GM10248 (cell line): ENCODE data around the gene ZNF33B.

Experiments used
- CTCF ChIA-PET: fragments of 300-600 bp; sonication (Branson Sonifier 250); formaldehyde crosslinking; extraction: SDS; loops from one replicate; lab custom pipeline; 2021; ENCODE audit warnings: antibody characterized with exemption; lab: Yijun Ruan, JAX
- POLR2A ChIA-PET: fragments of 350-650 bp; sonication (Branson Sonifier 250); formaldehyde crosslinking; extraction: SDS; loops from one replicate; lab custom pipeline; 2020; ENCODE audit warnings: antibody characterized with exemption; lab: Yijun Ruan, JAX
- DNase-seq: peaks from one replicate; pipeline ENCODE4 v3.0.0; 2012; ENCODE audit errors: extremely low spot score
- CTCF ChIP-seq: IDR thresholded peaks from 2 replicates; pipeline ENCODE4 v1.5.1; 2012; ENCODE audit warnings: mild to moderate bottlenecking, low read depth; ENCODE audit errors: extremely low read depth, missing control alignments, control extremely low read depth

ZNF33B gene

GRCh38 chr10:42618424-42618823, 19.9 kb downstream of the ZNF33B start:
- CTCF ChIA-PET = no interaction called here
- DNase-seq = no peak
- TF ChIP-seq CTCF = no peak
- POLR2A ChIA-PET = no interaction called here

GRCh38 chr10:42615419-42615818, 23.0 kb downstream of the ZNF33B start:
- POLR2A ChIA-PET = no interaction called here
- CTCF ChIA-PET = no interaction called here
- no peak for DNase-seq
- TF ChIP-seq CTCF = no peak

GRCh38 chr10:42609872-42610271, 28.5 kb downstream of the ZNF33B start:
- CTCF ChIA-PET = no interaction called here
- no peak for TF ChIP-seq CTCF
- POLR2A ChIA-PET = no interaction called here
- no peak for DNase-seq

GRCh38 chr10:42598249-42598873, 40.0 kb downstream of the ZNF33B start:
- CTCF ChIA-PET = no interaction called here
- DNase-seq = no peak

GRCh38 chr10:42596196-42596595, 42.2 kb downstream of the ZNF33B start:
- CTCF ChIA-PET = no interaction called here
- no peak for DNase-seq
- POLR2A ChIA-PET = no interaction called here
- TF ChIP-seq CTCF = no peak

More at GRCh38 chr10:42598249-42598873, 40.0 kb downstream of the ZNF33B start:
- no peak for TF ChIP-seq CTCF
- POLR2A ChIA-PET = no interaction called here

- CTCF ChIA-PET = no interaction called here
- TF ChIP-seq CTCF = no peak
- DNase-seq = no peak
- POLR2A ChIA-PET = no interaction called here
These were observed 44.1 kb downstream of the ZNF33B start for GRCh38 chr10:42594246-42594650.
